Hematopoietic multipotent progenitor cell (in vitro differentiated cells): ENCODE data around the gene FAM118B. TPM values are rescaled to one million over a fixed set of nuclear protein-coding genes. Genes with fewer than 3 reads are reported as not detected.

Experiments
- DNase-seq, 3 donors: peaks; one replicate each; pipeline ENCODE4 v3.0.0-alpha.2; 2011 to 2015; ENCODE audit warnings: low read depth in 2 of 3, low spot score in 2 of 3
- total RNA-seq: library from RNA; depleted of rRNA; stranded (reverse); fragments of >200 nt; gene quantifications from one replicate; pipeline ENCODE4 v1.2.3, GENCODE V29; 2012

Gene FAM118B
- total RNA-seq = 7.0 TPM

GRCh38 chr11:126211236-126212088 is at the start of gene FAM118B, which contains the start of gene RPUSD4:
TSS of gene FAM118B (plus strand) at chr11:126211782. CDS start at chr11:126235002, 23,220 bp downstream.
TSS of gene RPUSD4 (minus strand) at chr11:126211650. CDS start at chr11:126211638, 12 bp downstream.
- DNase-seq = peak; percentile 81 to 97 (median 96)

GRCh38 chr11:126162306-126163030 is 49.1 kb upstream of the FAM118B start:
- DNase-seq = no peak

- no peak for DNase-seq
These were observed 48.4 kb upstream of the FAM118B start for GRCh38 chr11:126163074-126163700.

- no peak for DNase-seq
These were observed 47.8 kb upstream of the FAM118B start for GRCh38 chr11:126163779-126164178.

GRCh38 chr11:126164781-126165180 is 46.8 kb upstream of the FAM118B start:
- DNase-seq = no peak

GRCh38 chr11:126165311-126165720 is 46.3 kb upstream of the FAM118B start:
- no peak for DNase-seq

- DNase-seq = no peak
These were observed 45.8 kb upstream of the FAM118B start for GRCh38 chr11:126165757-126166156.

GRCh38 chr11:126166413-126166812 is 45.2 kb upstream of the FAM118B start:
- no peak for DNase-seq

- no peak for DNase-seq
These were observed 44.1 kb upstream of the FAM118B start for GRCh38 chr11:126167488-126167887.

GRCh38 chr11:126169291-126169690 is 42.3 kb upstream of the FAM118B start:
- no peak for DNase-seq

- peak in 1 of 3 donors; percentile 10 for DNase-seq
These were observed 39.0 kb upstream of the FAM118B start for GRCh38 chr11:126172596-126173038.

- DNase-seq = no peak
These were observed 38.3 kb upstream of the FAM118B start for GRCh38 chr11:126173257-126173656.

- no peak for DNase-seq
These were observed 36.8 kb upstream of the FAM118B start for GRCh38 chr11:126174816-126175215.

- DNase-seq = no peak
These were observed 36.2 kb upstream of the FAM118B start for GRCh38 chr11:126175393-126175792.

GRCh38 chr11:126176853-126177470 is 34.6 kb upstream of the FAM118B start:
- DNase-seq = no peak

GRCh38 chr11:126181939-126182730 is 29.4 kb upstream of the FAM118B start:
- no peak for DNase-seq

GRCh38 chr11:126182787-126183445 is 28.7 kb upstream of the FAM118B start:
- no peak for DNase-seq

- DNase-seq = no peak
These were observed 26.1 kb upstream of the FAM118B start for GRCh38 chr11:126185259-126186024.
